Measurements from ENCODE around the gene KCNMA1. TPM values are rescaled to one million over a fixed set of nuclear protein-coding genes. Genes with fewer than 3 reads are reported as not detected.
"Not testable (repeated sequence)": the region's sequence is repeated elsewhere in the genome, so short reads cannot be mapped to it uniquely, and the experiment has no call there.

Gene KCNMA1
- total RNA-seq, 1 donor from 2014 or later = 5.4 TPM

- ATAC-seq = not testable (repeated sequence)
Observed at GRCh38 chr10:77412573-77413133, 225.0 kb downstream of the KCNMA1 start.

GRCh38 chr10:77411805-77412204 lies 225.8 kb downstream of the KCNMA1 start:
- no peak for ATAC-seq

- ATAC-seq = no peak
Observed at GRCh38 chr10:77410523-77410922, 227.1 kb downstream of the KCNMA1 start.

GRCh38 chr10:77409697-77410471 lies 227.7 kb downstream of the KCNMA1 start:
- peak; percentile 98 for ATAC-seq

- ATAC-seq = no peak
Observed at GRCh38 chr10:77408259-77408658, 229.3 kb downstream of the KCNMA1 start.

GRCh38 chr10:77406764-77407430 lies 230.7 kb downstream of the KCNMA1 start:
- ATAC-seq = no peak

GRCh38 chr10:77405771-77406241 lies 231.8 kb downstream of the KCNMA1 start:
- peak; percentile 56 for ATAC-seq

GRCh38 chr10:77404810-77405209 lies 232.8 kb downstream of the KCNMA1 start:
- ATAC-seq = no peak

GRCh38 chr10:77403761-77404160 lies 233.8 kb downstream of the KCNMA1 start:
- no peak for ATAC-seq

- ATAC-seq = no peak
Observed at GRCh38 chr10:77401683-77402082, 235.9 kb downstream of the KCNMA1 start.

GRCh38 chr10:77400033-77400432 lies 237.6 kb downstream of the KCNMA1 start:
- peak; percentile 80 for ATAC-seq

GRCh38 chr10:77398986-77399755 lies 238.4 kb downstream of the KCNMA1 start:
- no peak for ATAC-seq

GRCh38 chr10:77398558-77398957 lies 239.1 kb downstream of the KCNMA1 start:
- no peak for ATAC-seq

- ATAC-seq = no peak
Observed at GRCh38 chr10:77397103-77397502, 240.5 kb downstream of the KCNMA1 start.

- no peak for ATAC-seq
Observed at GRCh38 chr10:77396290-77396689, 241.3 kb downstream of the KCNMA1 start.

- ATAC-seq = peak; percentile 56
Observed at GRCh38 chr10:77393821-77394501, 243.6 kb downstream of the KCNMA1 start.

GRCh38 chr10:77393411-77393810 lies 244.2 kb downstream of the KCNMA1 start:
- no peak for ATAC-seq

GRCh38 chr10:77392851-77393250 lies 244.8 kb downstream of the KCNMA1 start:
- peak; percentile 95 for ATAC-seq

GRCh38 chr10:77392236-77392721 lies 245.3 kb downstream of the KCNMA1 start:
- ATAC-seq = no peak

- ATAC-seq = peak; percentile 18
Observed at GRCh38 chr10:77391605-77392235, 245.9 kb downstream of the KCNMA1 start.

- ATAC-seq = no peak
Observed at GRCh38 chr10:77390481-77390891, 247.1 kb downstream of the KCNMA1 start.
